OCI-LY3 (cell line): ENCODE results near the gene SAMD13.

Source experiments
- CTCF ChIP-seq: fragments of 200-600, 300-600 bp; sonication (generic); IDR thresholded peaks from 2 replicates; pipeline ENCODE4 v1.5.1; 2014; ENCODE audit warnings: antibody characterized with exemption, low read length, low read depth
- EZH2phosphoT487 ChIP-seq: fragments of 200-600 bp; shearing (Covaris generic); IDR thresholded peaks from 2 replicates; pipeline ENCODE4 v1.6.1; 2018; ENCODE audit warnings: antibody characterized with exemption, mixed run types, low read depth

- no peak for TF ChIP-seq CTCF
- no peak for TF ChIP-seq EZH2phosphoT487
Measured at GRCh38 chr1:84363622-84364021, 62.1 kb downstream of the SAMD13 start.
